Uterine smooth muscle cell (primary cell): ENCODE results near the gene PTCRA. TPM values are rescaled to one million over a fixed set of nuclear protein-coding genes. Genes with fewer than 3 reads are reported as not detected.

Experiments used
- total RNA-seq: library from RNA; depleted of rRNA; stranded (reverse); fragments of >200 nt; gene quantifications from 2 replicates; pipeline ENCODE4 v1.2.3, GENCODE V29; 2014

Gene PTCRA
- total RNA-seq: not detected in 2 replicates

GRCh38 chr6:42915732-42916131 is at the start of gene PTCRA:
PTCRA (plus strand) TSS chr6:42916053; CDS start chr6:42916070, 17 bp downstream.

GRCh38 chr6:42879372-42880239 is 36.2 kb upstream of the PTCRA start, which contains the start of gene RPL7L1:
RPL7L1 (plus strand) TSS chr6:42879616; CDS start chr6:42879911, 295 bp downstream.

GRCh38 chr6:42928986-42929820 is 13.3 kb downstream of the PTCRA start, which contains the start of gene CNPY3:
CNPY3 (plus strand) TSS chr6:42929480; CDS start chr6:42929571, 91 bp downstream.

GRCh38 chr6:42960243-42961019 is 44.6 kb downstream of the PTCRA start, which contains the start of gene GNMT:
GNMT (plus strand) TSS chr6:42960754; CDS start chr6:42960768, 14 bp downstream.

Other genes starting within 250 kb of the PTCRA start
- gene PRPH2, start 193.5 kb upstream of the PTCRA start, total RNA-seq: 1.7 and 1.8 TPM in 2 replicates
- 36.1 and 45.9 TPM in 2 replicates for gene TBCC, start 169.9 kb upstream of the PTCRA start, total RNA-seq
- 3.9 and 4.6 TPM in 2 replicates for gene BICRAL, start 134.0 kb upstream of the PTCRA start, total RNA-seq
- gene RPL7L1, start 36.4 kb upstream of the PTCRA start, total RNA-seq: 116 and 145 TPM in 2 replicates
- 19.0 and 36.5 TPM in 2 replicates for gene CNPY3, start 13.4 kb downstream of the PTCRA start, total RNA-seq
- gene GNMT, start 44.7 kb downstream of the PTCRA start, total RNA-seq: 0.25 TPM in 1 of 2 replicates, not detected in the other
- 24.9 and 68.6 TPM in 2 replicates for gene PEX6, start 63.1 kb downstream of the PTCRA start, total RNA-seq
- 23.7 and 40.4 TPM in 2 replicates for gene PPP2R5D, start 68.5 kb downstream of the PTCRA start, total RNA-seq
- gene MEA1, start 97.9 kb downstream of the PTCRA start, total RNA-seq: 67.7 and 89.1 TPM in 2 replicates
- gene KLHDC3, start 98.2 kb downstream of the PTCRA start, total RNA-seq: 59.6 and 66.2 TPM in 2 replicates
- gene RRP36, start 105.6 kb downstream of the PTCRA start, total RNA-seq: 81.2 and 132 TPM in 2 replicates
- gene CUL7, start 137.8 kb downstream of the PTCRA start, total RNA-seq: 58.9 and 83.6 TPM in 2 replicates
- gene MRPL2, start 143.4 kb downstream of the PTCRA start, total RNA-seq: 18.0 and 25.0 TPM in 2 replicates
- 11.8 and 19.5 TPM in 2 replicates for gene KLC4, start 143.6 kb downstream of the PTCRA start, total RNA-seq
- gene PTK7, start 160.3 kb downstream of the PTCRA start, total RNA-seq: 58.0 and 166 TPM in 2 replicates